ENCODE data around the gene HAND2. TPM values are rescaled to one million over a fixed set of nuclear protein-coding genes. Genes with fewer than 3 reads are reported as not detected.

HAND2 gene
- total and polyA plus RNA-seq, 2 of the 8 experiments (the other 6 are each of a cell fraction or from before 2014, with no cell fraction given): 0.05 TPM; not detected in 1

DNA sequence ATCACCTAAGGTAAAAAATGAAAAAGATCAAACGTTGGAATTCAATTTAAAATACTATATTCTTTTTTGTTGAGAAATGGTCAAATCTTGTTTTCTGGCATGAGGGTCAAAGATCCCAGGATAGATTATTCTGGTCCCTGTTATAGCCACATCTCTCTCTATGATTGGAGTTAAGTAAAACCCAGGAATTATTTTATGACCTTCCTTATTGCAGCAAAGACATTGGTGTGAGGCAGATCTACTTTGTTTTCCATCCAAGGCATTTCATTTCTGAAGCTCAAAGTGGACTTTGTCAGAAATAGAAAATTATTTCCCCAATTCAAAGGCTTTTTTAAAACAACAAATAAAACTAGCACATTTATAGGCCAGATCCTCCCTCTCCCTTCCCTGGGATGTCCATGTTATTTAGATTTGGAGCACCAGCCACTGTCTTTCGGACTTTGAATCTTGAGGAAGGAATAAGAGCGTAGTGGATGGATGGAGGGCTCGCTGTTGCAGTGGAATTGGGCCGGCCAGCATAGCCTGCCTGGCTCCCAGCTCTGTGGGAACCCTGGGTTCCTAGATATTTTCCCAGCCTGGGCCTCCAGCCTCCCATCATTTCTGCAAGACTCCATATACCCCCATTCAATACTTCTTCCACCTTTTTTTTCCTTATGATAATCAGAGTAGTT is 45.6 kb upstream of the HAND2 start:
- Histone ChIP-seq H3K27ac (ENCODE audit: low read depth, low read length) (no peak overlapping the region), H3K79me2 (ENCODE audit: control insufficient read depth in 1 of 2, insufficient read depth in 2 of 2, low read length in 2 of 2) (no peaks in the 10 kb centered on the region), H3K4me3 (ENCODE audit: extremely low read depth in 1 of 4, insufficient read depth in 2 of 4, low read depth in 3 of 4, low read length in 4 of 4) (no peak overlapping the region), H3K9ac (replicated peaks in 1 of 4; ENCODE audit: extremely low read depth in 1 of 4, low read depth in 3 of 4, low read length in 3 of 4) (no peak overlapping the region), H3K23me2 (ENCODE audit: low read depth, low read length) (no peaks in the 10 kb centered on the region), H4K91ac (replicated peaks; ENCODE audit: insufficient read length, low read length) (no peak overlapping the region), H2BK120ac (replicated peaks; ENCODE audit: low read depth, low read length) (no peak overlapping the region), H2BK20ac (ENCODE audit: low read length) (no peak overlapping the region), H3K4ac (replicated peaks; ENCODE audit: insufficient read length, low read depth, low read length) (no peak overlapping the region), H3K23ac (ENCODE audit: insufficient read length) (no peak overlapping the region), H3K9me3 (ENCODE audit: insufficient read depth in 2 of 2, low read depth in 1 of 2, low read length in 1 of 2) (no peaks in the 10 kb centered on the region), H3K56ac (replicated peaks; ENCODE audit: insufficient read length, low read depth, low read length) (no peak overlapping the region), H4K5ac (ENCODE audit: insufficient read length, low read depth, low read length) (no peak overlapping the region), H3K4me2 (ENCODE audit: insufficient read depth in 1 of 2, low read depth in 2 of 2, low read length in 2 of 2) (no peak overlapping the region), H2AK5ac (ENCODE audit: low read depth, low read length) (no peak overlapping the region), H2BK15ac (ENCODE audit: low read length) (no peak overlapping the region), H3K14ac (ENCODE audit: insufficient read length) (no peak overlapping the region), H3K4me1 (replicated peaks in 1 of 4; ENCODE audit: control insufficient read depth in 3 of 4, insufficient read depth in 4 of 4, low read length in 3 of 4) (no peaks in the 10 kb centered on the region), H4K20me1 (replicated peaks in 1 of 2; ENCODE audit: control insufficient read depth in 1 of 2, insufficient read depth in 2 of 2, low read length in 2 of 2) (no peaks in the 10 kb centered on the region), H4K8ac (ENCODE audit: extremely low read depth, insufficient read depth, low read length) (no peak overlapping the region), H3K79me1 (ENCODE audit: low read depth, low read length) (no peaks in the 10 kb centered on the region), H3K27me3 (replicated peaks in 1 of 4; ENCODE audit: control insufficient read depth in 3 of 4, extremely low read depth in 1 of 4, insufficient read depth in 3 of 4, low read length in 3 of 4) (no peaks in the 10 kb centered on the region), H3K18ac (ENCODE audit: extremely low read depth, low read length) (no peak overlapping the region), H2AFZ (ENCODE audit: low read length) (no peak overlapping the region), H2BK12ac (ENCODE audit: low read depth, low read length) (no peak overlapping the region), H2BK5ac (ENCODE audit: low read depth, low read length) (no peak overlapping the region), H3K36me3 (ENCODE audit: control insufficient read depth in 2 of 4, insufficient read depth in 4 of 4, low read length in 3 of 4) (no peaks in the 10 kb centered on the region)
- WGBS, 2 experiments (ENCODE audit: extremely low coverage in 1 of 2, insufficient coverage in 1 of 2, insufficient read length in 1 of 2, insufficient replicate concordance in 2 of 2, low coverage in 1 of 2, low lambda C conversion rate in 2 of 2, missing lambda C conversion rate in 1 of 2): 94% methylated on average over 5 of the region's 5 CpGs; no CpG with 5 or more reads in 1 of the 2 experiments
- FAIRE-seq: no peak
- ChIA-PET CTCF (ENCODE audit: partially characterized antibody) (no interaction called here), POLR2A (ENCODE audit: partially characterized antibody) (no interaction called here)
- no peak for DNase-seq (ENCODE audit: low read depth in 1 of 2, low spot score in 2 of 2)
- TF ChIP-seq RAD21 (IDR thresholded peaks at IDR 0.05 in 1 of 2, conservative IDR thresholded peaks at IDR 0.05 in 1 of 2; ENCODE audit: low read depth in 2 of 2, low read length in 2 of 2) (no peak), TEAD4 (IDR thresholded peaks at IDR 0.05; ENCODE audit: low read depth, low read length) (no peak), POLR2A (IDR thresholded peaks at IDR 0.05; ENCODE audit: control extremely low read depth in 1 of 2, low read depth in 2 of 2, low read length in 2 of 2) (no peak)
